Lower lobe of right lung (tissue), 2 donors: ENCODE data around the gene TXNL4A. TPM values are rescaled to one million over a fixed set of nuclear protein-coding genes. Genes with fewer than 3 reads are reported as not detected.
"Not testable (repeated sequence)": the region's sequence is repeated elsewhere in the genome, so short reads cannot be mapped to it uniquely, and the experiment has no call there.

Source experiments
- ATAC-seq, 2 donors: fragments of 200-7000 bp; cut with Tn5 transposase; one replicate each; pipeline ENCODE4 v1.9.1; 2020 to 2022; ENCODE audit warnings: mild to moderate bottlenecking in 2 of 2, moderate library complexity in 2 of 2
- DNase-seq: peaks from one replicate; pipeline ENCODE4 v3.0.0-alpha.2; 2020
- H3K27ac ChIP-seq: fragments of 200-600 bp; one replicate; pipeline ENCODE4 v1.8.0; 2022
- H3K27me3 ChIP-seq: fragments of 200-600 bp; one replicate; pipeline ENCODE4 v1.8.0; 2022; ENCODE audit warnings: low read depth
- H3K36me3 ChIP-seq: fragments of 200-600 bp; one replicate; pipeline ENCODE4 v1.8.0; 2022; ENCODE audit warnings: mild to moderate bottlenecking
- H3K4me1 ChIP-seq: fragments of 200-600 bp; one replicate; pipeline ENCODE4 v1.8.0; 2022
- H3K4me3 ChIP-seq: fragments of 200-600 bp; one replicate; pipeline ENCODE4 v1.8.0; 2022; ENCODE audit warnings: mild to moderate bottlenecking
- H3K9me3 ChIP-seq: fragments of 200-600 bp; one replicate; pipeline ENCODE4 v1.8.0; 2022
- CTCF ChIP-seq: fragments of 200-600 bp; IDR thresholded peaks from one replicate; pipeline ENCODE4 v1.8.0; 2022; ENCODE audit warnings: antibody characterized with exemption, mild to moderate bottlenecking
- intact Hi-C: fragments of 100-400 bp; cut with DNase I; formaldehyde crosslinking; loops from one replicate; pipeline ENCODE4 v1.11.0; 2022
- total RNA-seq: library from RNA; stranded (reverse); fragmentation: NEBNext Ultra II Directional; extraction: Animal tissue kit (Norgen Biotek cat#: 25700); gene quantifications from one replicate; pipeline ENCODE4 v1.2.1, GENCODE V29; 2021
- donor health status: DM: no; HTN: yes; CAD: no; lungs with severe emphysema.

Gene TXNL4A
- total RNA-seq, 1 donor from 2014 or later: 78.7 TPM

- Histone ChIP-seq H3K4me1 (no peaks in the 10 kb centered on the region), H3K27ac (no peak overlapping the region), H3K9me3 (peaks cover 10% of the 10 kb centered on the region), H3K4me3 (no peak overlapping the region), H3K36me3 (no peaks in the 10 kb centered on the region), H3K27me3 (no peaks in the 10 kb centered on the region)
- TF ChIP-seq CTCF: no peak
- intact Hi-C loops: no loop called here
- DNase-seq (no peak), ATAC-seq (no peak)
Observed at GRCh38 chr18:80012714-80013113, 24.4 kb upstream of the TXNL4A start.

GRCh38 chr18:80011496-80012137 is 23.3 kb upstream of the TXNL4A start:
- ATAC-seq, H3K36me3 ChIP-seq, H3K9me3 ChIP-seq, H3K4me1 ChIP-seq, intact Hi-C loops, DNase-seq, H3K27ac ChIP-seq, H3K27me3 ChIP-seq, H3K4me3 ChIP-seq: not testable (repeated sequence)

- H3K4me1 ChIP-seq: no peaks in the 10 kb centered on the region
- no peaks in the 10 kb centered on the region for H3K36me3 ChIP-seq
- no peaks in the 10 kb centered on the region for H3K27me3 ChIP-seq
- ATAC-seq (no peak), DNase-seq (no peak)
- H3K4me3 ChIP-seq: no peak overlapping the region
- no peak overlapping the region for H3K27ac ChIP-seq
- peaks cover 10% of the 10 kb centered on the region for H3K9me3 ChIP-seq
- TF ChIP-seq CTCF: no peak
- intact Hi-C loops: no loop called here
Observed at GRCh38 chr18:80010551-80010906, 22.2 kb upstream of the TXNL4A start.

DNA sequence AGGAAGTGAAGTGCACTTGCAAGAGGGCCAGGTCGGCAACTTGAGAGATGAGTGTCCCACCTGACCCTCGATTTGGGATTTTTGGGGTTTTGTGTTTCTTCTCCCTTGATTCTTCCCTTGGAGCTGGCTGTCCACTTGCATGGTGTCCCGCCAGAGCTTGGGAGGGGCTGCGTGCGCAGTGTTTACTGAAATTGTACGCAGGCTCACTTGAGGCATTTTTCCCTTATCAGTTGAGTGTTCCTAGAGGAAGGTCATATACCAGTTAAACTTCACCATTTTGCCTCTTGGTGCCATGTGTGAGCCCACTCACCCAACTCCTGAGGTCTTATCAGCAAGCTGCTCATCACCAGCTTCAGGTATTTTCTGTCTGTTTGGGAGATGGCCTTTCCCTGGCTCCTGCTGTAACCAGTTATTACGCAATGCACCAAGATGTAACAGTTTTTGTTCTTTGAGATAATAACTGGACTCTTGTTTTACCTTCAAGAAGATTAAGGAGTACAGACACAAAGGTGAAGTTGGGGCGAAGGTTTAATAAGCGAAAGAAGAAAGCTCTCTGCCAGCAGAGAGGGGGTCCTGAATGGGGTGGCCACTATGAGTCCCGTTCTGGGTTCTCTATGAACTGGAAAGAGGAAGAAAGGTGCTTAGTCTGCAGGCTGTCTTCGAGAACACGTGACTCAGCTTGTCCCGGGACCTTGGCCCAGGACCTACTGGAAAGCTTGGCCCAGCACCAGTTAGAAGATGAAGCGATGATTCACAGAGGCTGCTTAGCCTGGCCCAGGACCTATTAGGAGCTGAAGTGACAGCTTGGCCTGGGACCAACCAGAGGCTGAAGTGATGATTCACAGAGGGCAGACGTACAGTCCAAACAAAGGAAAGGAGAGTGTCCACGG is 21.5 kb upstream of the TXNL4A start:
- no peak for TF ChIP-seq CTCF
- Histone ChIP-seq H3K4me1 (no peaks in the 10 kb centered on the region), H3K4me3 (no peak overlapping the region), H3K27ac (no peak overlapping the region), H3K9me3 (peaks cover 8% of the 10 kb centered on the region), H3K27me3 (no peaks in the 10 kb centered on the region), H3K36me3 (no peaks in the 10 kb centered on the region)
- peak; percentile 79 to 83 for ATAC-seq
- no peak for DNase-seq
- intact Hi-C loops: no loop called here

DNA sequence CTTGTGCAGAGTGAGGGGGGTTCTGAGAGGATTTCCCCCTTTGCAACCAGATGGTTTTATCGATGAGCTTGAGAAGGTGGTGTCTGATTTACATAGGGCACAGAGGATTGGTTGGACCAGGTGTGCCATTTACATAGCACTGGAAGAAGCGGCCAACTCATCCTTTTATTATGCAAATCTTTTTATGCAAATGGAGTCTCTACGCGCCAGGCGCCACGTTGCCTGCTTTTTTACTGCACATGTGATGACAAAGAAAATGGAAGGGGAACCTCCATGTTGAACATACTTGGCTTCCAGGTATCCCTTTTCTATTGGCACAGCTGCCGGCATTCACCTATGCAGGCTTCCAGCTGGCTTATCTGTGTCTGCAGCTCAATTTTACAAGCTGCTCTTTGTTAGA is 18.4 kb upstream of the TXNL4A start:
- ATAC-seq (no peak), DNase-seq (no peak)
- H3K4me3 ChIP-seq: no peak overlapping the region
- H3K27me3 ChIP-seq: no peaks in the 10 kb centered on the region
- intact Hi-C loops: no loop called here
- no peak overlapping the region for H3K27ac ChIP-seq
- H3K4me1 ChIP-seq: no peaks in the 10 kb centered on the region
- TF ChIP-seq CTCF: no peak
- H3K36me3 ChIP-seq: no peaks in the 10 kb centered on the region
- H3K9me3 ChIP-seq: peaks cover 6% of the 10 kb centered on the region
